Mucosa of descending colon (tissue), 3 donors: Measurements from ENCODE around the gene ABCA9. TPM values are rescaled to one million over a fixed set of nuclear protein-coding genes. Genes with fewer than 3 reads are reported as not detected.

Experiments
- ATAC-seq: fragments of 200-7000 bp; cut with Tn5 transposase; one replicate; pipeline ENCODE4 v1.9.1; 2020; ENCODE audit warnings: mild to moderate bottlenecking, moderate library complexity
- DNase-seq, 3 donors: peaks; one replicate each; pipeline ENCODE4 v3.0.0-alpha.2; 2020
- H3K36me3 ChIP-seq: fragments of 200-600 bp; one replicate; pipeline ENCODE4 v1.8.0; 2021; ENCODE audit warnings: low read depth, mild to moderate bottlenecking
- H3K4me1 ChIP-seq: fragments of 200-600 bp; one replicate; pipeline ENCODE4 v1.8.0; 2021; ENCODE audit warnings: low read depth, mild to moderate bottlenecking
- H3K4me3 ChIP-seq: fragments of 200-600 bp; one replicate; pipeline ENCODE4 v1.8.0; 2021; ENCODE audit warnings: mild to moderate bottlenecking
- H3K9me3 ChIP-seq: fragments of 200-600 bp; one replicate; pipeline ENCODE4 v1.8.0; 2021; ENCODE audit warnings: mild to moderate bottlenecking
- intact Hi-C, 2 donors: fragments of 100-400 bp; cut with DNase I in 1 of 2; cut with micrococcal nuclease in 1 of 2; formaldehyde crosslinking; loops; one replicate each; pipeline versions ENCODE4 v1.11.0 to v1.11.1; 2022; cut with DNase I, micrococcal nuclease
- total RNA-seq, 3 donors: library from RNA; stranded (reverse); fragmentation: NEBNext Ultra II Directional in 2 of 3; extraction: Animal tissue kit (Norgen Biotek cat#: 25700) in 2 of 3; gene quantifications; one replicate each; pipeline versions ENCODE4 v1.2.1 to v1.2.4, GENCODE V29; 2021 to 2023
- TF ChIP-seq, protein P1 (sequence below): fragments of 200-600 bp; IDR thresholded peaks from one replicate; pipeline ENCODE4 v1.8.0; 2022; ENCODE audit warnings: antibody characterized with exemption, mild to moderate bottlenecking
- donor health status: DM: no; HTN: no; CAD: no; lungs with moderate emphysema.
- donor health status: DM: no; HTN: no; CAD: no.
- donor health status: DM: no; HTN: yes; CAD: no.

Gene ABCA9
- total RNA-seq, 3 donors from 2014 or later = 2.0 to 20.0 (median 3.6) TPM

DNA sequence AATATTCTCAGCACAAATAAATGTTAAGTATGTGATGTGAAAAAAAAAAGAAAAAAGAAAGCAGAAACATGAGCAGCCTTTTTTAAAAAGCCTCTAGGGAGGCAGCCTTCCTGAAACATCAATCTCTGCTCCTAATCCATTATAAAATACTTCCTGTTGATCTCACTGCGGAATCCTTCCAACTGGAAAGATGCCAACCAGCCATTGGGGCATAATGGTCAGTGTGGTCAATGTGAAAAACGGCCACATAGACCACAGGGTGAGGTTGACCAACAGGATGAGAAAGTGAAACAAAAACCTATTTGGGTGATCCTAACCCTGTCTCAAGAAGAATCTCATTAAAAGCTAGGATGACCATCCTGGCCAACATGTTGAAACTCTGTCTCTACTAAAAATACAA, 79.4 kb downstream of the ABCA9 start:
- intact Hi-C loops = loop anchor here in 1 of 2 donors (5.0 kb wide), 1 partner anchor 194 kb away; no protein-coding TSS in a partner anchor
- no peak overlapping the region for H3K4me3 ChIP-seq

DNA sequence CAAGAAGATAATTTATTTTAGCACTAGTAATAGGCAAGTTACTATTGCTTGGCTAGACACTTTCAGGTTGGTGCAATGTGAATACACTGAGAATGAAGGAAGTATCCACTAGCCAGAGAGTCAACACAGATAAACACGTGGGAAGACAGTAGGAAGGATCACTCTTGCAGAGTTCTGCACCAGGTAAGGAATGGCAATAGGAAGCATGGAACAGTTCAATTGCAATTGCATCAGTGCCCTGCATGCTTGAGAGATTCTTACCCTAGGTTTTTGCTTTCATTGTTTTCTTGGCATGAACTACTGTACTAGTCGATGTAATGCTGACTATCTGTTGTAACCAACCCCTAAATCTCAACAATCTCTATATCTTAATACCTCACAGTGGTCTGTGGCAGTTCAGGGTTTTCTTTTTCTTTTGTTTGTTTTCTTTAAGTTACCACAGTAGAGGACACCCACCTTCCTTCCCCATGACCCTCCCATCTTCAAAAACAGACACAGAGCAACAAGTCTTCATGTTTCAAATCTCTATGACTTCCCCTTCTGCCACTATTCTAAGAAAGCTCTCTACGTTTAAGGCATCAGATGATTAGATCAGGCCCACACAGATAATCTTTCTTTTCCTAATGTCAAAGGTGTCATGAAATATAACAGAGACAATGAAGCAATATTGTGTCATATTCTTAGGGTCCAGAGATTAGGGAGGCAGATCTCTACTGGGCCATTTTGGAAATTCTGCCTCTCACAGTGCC, 87.5 kb downstream of the ABCA9 start:
- DNase-seq = no peak
- TF ChIP-seq, protein P1, sequence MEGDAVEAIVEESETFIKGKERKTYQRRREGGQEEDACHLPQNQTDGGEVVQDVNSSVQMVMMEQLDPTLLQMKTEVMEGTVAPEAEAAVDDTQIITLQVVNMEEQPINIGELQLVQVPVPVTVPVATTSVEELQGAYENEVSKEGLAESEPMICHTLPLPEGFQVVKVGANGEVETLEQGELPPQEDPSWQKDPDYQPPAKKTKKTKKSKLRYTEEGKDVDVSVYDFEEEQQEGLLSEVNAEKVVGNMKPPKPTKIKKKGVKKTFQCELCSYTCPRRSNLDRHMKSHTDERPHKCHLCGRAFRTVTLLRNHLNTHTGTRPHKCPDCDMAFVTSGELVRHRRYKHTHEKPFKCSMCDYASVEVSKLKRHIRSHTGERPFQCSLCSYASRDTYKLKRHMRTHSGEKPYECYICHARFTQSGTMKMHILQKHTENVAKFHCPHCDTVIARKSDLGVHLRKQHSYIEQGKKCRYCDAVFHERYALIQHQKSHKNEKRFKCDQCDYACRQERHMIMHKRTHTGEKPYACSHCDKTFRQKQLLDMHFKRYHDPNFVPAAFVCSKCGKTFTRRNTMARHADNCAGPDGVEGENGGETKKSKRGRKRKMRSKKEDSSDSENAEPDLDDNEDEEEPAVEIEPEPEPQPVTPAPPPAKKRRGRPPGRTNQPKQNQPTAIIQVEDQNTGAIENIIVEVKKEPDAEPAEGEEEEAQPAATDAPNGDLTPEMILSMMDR = no peak
- Histone ChIP-seq H3K36me3 (no peaks in the 10 kb centered on the region), H3K9me3 (no peaks in the 10 kb centered on the region), H3K4me3 (no peak overlapping the region), H3K4me1 (no peaks in the 10 kb centered on the region)
- intact Hi-C loops = no loop called here
- ATAC-seq = no peak

More for the DNA sequence above, 79.4 kb downstream of the ABCA9 start:
- ATAC-seq (peak; percentile 29), DNase-seq (peak in 1 of 3 donors; percentile 47)
- Histone ChIP-seq H3K36me3 (no peaks in the 10 kb centered on the region), H3K9me3 (no peaks in the 10 kb centered on the region), H3K4me1 (no peaks in the 10 kb centered on the region)
- TF ChIP-seq, protein P1 = no peak

DNA sequence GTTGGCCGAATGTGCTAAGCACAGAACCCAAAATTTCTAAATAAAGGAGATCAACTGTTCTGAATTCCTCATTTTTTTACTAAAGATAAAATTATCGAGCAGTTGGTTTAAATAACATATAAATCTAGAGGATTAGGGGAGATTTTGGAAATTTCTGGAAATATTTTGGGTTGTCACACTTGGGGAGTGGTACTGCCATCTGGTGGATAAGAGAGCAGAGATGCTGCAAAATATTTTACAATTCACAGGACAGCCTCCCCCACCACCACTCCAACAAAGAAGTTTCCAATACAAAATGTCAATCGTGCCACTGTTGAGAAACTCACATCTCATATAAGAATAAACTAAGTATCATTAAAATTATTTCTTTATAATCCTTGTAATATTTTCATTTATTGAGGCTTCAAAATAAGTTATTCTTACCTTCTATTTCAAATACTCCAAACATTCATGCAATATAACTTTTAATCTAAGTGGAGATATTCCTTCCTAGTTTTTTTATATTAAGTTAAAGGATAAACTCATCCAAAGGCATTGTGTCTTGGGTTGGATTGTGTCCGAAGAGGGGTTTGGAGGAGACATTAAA, 88.5 kb downstream of the ABCA9 start:
- DNase-seq (peak in 1 of 3 donors; percentile 21), ATAC-seq (no peak)
- TF ChIP-seq, protein P1 = no peak
- no peaks in the 10 kb centered on the region for H3K36me3 ChIP-seq
- no peaks in the 10 kb centered on the region for H3K9me3 ChIP-seq
- intact Hi-C loops = no loop called here
- H3K4me3 ChIP-seq = no peak overlapping the region
- H3K4me1 ChIP-seq = no peaks in the 10 kb centered on the region

DNA sequence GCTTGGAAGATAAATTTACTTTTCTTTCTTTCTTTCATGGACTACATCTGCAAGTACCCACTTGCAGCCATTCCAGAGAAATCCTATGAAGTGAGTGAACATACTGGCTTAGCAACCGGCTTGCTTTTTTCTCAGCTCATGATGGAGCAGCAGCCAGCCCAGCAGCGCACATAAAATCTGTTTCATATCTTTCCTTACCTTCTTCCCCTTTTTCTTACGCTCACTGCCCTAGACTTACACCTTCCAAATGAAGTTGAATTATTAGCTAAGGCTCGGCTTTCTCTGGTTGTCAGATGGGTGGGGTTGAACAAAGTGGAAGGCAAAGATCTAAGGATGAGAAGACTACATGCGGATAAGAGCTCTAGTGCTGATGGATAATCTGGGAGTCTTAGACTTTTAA, 91.6 kb downstream of the ABCA9 start:
- intact Hi-C loops = no loop called here
- DNase-seq (no peak), ATAC-seq (no peak)
- Histone ChIP-seq H3K4me1 (no peaks in the 10 kb centered on the region), H3K36me3 (no peaks in the 10 kb centered on the region), H3K4me3 (no peak overlapping the region), H3K9me3 (no peaks in the 10 kb centered on the region)
- TF ChIP-seq, protein P1 = no peak

DNA sequence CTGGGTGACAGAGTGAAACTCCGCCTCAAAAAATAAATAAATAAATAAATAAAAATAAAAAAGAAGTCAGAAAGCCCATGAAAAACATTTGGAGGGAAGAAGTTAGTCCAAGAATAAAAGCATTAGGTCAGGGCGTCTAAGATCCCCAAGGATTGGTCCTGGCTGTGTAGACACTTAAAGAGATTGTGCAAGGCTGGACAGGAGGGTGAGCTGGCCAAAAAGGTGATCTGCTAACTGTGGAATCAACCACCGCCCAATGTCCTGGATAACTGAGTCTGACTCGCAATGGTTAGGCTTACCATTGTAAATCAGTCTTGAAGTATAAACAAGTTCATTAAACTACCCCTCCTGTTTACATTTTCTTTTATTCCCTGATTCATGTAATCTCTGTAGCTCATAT, 96.8 kb downstream of the ABCA9 start:
- no peaks in the 10 kb centered on the region for H3K36me3 ChIP-seq
- ATAC-seq (no peak), DNase-seq (no peak)

More for the DNA sequence above, 96.8 kb downstream of the ABCA9 start:
- H3K4me1 ChIP-seq = no peaks in the 10 kb centered on the region
- H3K4me3 ChIP-seq = no peak overlapping the region
- no peaks in the 10 kb centered on the region for H3K9me3 ChIP-seq
- intact Hi-C loops = no loop called here
- TF ChIP-seq, protein P1 = no peak
